Cortex of kidney (tissue), 1 donor: ENCODE measurements around the gene SELL.
"Not testable (repeated sequence)": the region's sequence is repeated elsewhere in the genome, so short reads cannot be mapped to it uniquely, and the experiment has no call there.

ENCODE experiments used
- DNase-seq: peaks from one replicate; lab custom pipeline; 2025; lab: John Stamatoyannopoulos, UW

SELL gene

DNA sequence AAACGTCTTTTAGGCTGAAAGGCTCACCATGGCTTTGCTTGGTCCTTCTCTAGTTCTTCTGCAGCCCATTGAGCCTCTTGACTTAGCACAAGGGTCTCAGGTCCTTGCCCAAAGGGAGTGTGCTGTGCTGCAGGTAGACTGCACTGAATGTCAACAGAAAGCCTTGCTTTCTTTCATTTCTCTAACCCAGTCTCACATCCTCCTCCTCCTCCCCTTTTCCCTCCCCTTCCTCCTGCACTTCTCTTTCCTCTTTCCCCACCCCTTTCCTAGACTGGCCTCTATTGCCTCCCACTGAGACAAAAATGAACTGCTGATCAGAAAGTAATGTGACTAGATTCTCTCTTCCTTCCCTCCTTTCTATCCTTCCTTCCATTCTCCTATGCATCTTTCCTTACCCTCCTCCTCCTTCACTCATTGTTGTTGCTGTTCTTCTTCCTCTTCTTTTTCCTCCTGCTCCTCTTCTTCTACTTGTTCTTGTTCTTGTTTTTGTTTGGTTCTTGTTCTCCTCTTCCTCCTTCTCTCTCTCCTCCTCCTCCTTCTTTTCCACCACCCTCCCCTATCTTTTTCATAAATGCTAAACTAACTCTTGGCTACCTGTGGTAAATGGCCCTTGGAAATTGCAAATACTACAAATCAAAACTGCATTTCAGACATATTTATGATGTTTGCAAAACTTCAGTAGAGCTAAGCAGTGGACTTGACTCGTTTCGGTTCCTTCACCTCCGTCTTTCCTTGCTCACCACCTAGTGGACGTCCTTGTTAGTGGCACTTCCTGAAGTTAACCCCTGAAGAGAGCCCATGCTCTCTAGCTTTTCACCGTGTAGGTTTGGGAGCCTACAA, at the start of gene SELL:
Gene SELL, minus strand, starts transcription at position 152 of the 840 bp plus-strand sequence. Its CDS starts 122 bp downstream, at position 30.
- DNase-seq, result no peak

DNA sequence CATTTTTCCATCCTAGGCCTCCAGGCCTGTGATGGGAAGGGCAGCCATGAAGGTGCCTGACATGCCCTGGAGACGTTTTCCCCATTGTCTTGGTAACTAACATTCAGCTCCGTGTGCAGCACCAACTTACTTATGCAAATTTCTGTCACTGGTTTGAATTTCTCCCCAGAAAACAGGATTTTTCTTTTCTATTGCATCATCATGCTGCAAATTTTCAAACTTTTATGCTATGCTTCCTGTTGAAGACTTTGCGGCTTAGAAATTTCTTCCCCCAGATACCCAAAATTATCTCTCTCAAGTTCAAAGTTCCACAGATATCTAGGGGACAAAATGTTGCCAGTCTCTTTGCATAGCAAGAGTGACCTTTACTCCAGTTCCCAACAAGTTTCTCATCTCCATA, 47.6 kb upstream of the SELL start:
- DNase-seq, result no peak

DNA sequence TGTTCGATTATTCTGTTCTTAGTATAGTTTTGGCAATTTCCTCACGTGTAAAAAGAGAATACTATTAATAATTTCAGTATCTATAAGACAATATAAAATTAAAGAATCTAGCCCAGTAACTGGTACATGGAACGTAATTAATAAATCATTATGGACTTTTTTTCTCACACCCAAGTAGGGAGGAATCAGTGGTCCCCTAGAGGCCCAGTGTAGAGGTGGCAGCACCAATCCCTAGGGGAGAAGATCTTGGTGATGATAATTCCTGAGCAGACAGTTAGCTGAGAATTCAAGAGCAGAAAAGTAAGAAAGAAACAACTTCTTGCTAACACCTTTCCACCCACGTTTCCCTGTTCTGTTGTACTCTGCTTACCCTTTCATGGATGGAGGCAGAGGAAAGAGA, 42.1 kb upstream of the SELL start:
- DNase-seq, result no peak

GRCh38 chr1:169750041-169750440, 38.6 kb upstream of the SELL start:
- DNase-seq, result no peak

DNA sequence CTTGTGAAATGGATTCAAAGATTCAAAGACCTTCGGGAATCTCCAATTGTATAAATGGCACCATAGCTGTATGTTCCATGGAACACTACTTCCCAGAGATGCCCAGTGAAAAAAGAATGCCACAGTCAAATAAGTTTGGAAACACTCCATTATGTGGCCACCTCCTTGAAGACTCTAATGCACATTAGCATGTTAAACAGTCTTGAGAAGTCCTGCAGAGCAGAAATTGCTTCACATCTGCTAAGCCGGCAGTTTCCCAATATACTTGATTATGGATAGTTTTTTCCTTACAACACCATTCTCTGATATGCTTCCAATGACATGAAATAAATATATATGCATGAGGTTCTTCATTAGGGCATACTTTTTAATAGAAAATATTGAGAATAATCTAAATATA, 35.1 kb upstream of the SELL start:
- no peak for DNase-seq

DNA sequence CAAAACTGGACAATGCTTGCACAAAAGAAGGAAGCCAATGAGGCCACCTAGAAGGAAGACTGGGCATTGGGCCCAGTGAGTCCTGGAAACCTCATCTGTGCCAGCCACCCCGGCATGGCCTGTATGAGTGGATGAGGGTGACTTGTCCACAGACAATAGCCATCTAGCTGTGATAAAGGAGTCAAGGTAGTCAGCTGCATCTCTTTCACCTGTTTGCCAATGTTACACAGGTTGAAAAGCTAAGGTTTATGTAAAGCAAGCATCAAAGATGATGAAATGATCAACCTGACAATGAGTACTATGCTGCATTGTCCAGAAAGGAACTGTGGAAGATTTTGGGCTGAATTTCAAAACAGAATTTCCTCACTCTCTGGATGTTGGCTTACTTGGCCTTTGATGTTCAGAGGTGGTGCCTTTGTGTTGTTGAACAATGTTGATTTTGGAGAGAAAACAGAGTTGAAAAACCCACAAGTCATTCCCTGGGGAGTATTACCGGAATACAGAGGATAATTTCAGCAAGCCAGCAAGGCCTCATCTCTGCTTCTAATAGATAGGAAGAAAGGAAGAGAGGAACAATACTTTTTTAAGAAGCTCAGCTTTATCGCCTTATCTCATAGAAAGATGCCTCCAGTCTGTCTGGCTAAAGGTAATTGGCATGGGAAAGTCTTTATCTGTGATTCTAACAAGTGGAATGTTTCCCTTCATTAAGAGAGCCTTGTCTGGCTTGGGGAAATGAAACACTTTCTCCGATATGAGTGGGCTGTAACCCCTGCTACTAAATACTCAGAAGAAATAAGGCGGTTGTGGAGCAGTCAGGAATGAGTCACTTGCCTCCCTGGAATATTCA, 33.8 kb upstream of the SELL start:
- no peak for DNase-seq

DNA sequence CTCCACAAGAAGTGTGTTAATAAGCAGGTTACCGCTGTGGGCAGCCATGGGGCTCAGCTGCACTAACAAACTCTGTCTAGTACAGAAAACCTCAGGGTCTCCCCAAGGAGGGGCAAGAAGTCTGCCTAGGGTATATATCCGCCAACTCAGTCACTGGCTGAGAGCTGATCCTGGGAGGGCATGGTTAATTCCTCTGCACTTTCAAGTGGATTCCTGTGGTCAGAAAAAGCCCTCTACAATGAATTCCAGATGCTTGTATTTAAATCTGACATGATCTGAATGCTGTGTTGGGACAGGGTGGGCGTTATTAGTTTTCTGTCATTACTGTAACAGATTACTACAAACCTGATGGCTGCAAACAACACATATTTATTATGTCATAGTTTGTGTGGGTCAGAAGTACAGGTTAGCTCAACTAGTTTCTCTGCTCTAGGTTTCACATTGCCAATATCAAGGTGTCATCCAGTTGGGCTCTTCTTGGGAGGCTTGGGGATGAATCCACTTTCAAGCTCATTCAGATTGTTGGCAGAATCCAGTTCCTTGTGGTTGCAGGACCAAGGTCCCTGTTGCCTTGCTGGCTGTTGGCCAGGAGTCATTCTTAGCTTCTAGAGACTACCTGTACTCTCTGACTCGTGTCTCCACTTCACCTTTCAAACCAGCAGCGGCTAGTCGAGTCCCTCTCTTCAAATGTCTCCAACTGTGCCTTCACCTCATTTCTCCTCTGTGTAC, 30.4 kb upstream of the SELL start:
- no peak for DNase-seq

GRCh38 chr1:169739980-169740379, 28.6 kb upstream of the SELL start:
- DNase-seq, result no peak

DNA sequence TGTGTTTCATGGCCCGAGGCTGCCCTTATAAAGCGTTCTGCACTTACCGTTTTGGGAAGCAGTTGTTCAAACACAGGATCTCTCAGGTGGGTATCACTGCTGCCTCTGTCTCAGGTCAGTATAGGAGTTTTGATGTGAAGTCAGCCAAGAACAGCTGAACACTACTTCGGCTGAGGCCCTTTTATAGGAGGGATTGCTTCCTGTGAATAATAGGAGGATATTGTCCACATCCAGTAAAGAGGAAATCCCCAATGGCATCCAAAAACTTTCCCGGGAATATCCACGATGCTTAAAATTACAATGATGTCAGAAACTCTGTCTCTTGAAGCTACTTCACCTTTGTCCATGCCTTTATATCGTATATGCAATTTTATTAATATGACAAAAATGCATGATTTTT, 22.5 kb upstream of the SELL start, which contains the start of gene SELE:
Gene SELE, minus strand, starts transcription at position 156 of the 400 bp plus-strand sequence. CDS start 467 bp downstream, outside the sequence.
- DNase-seq, result no peak

- no peak for DNase-seq
Measured at GRCh38 chr1:169731446-169731845, 20.0 kb upstream of the SELL start.

DNA sequence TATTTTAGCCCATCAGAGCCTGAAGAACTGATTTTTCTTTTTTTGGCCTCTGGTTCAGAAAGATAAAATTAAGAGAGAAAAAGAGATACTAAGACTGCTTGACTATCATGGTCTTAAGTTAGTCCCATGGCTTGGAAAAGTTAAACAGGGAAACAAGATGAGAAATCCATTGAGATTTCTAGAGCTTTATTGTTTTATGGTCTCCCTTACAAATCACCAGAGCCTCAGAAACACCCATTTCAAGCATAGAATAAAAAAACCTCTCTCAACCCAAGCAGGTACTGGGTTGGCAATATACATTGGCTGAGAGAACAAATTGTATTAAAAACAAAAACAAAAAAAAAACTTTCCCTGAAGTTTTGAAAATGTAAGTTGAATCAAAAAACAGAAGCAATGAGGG, 18.6 kb upstream of the SELL start:
- DNase-seq, result no peak

GRCh38 chr1:169727307-169727706, 15.9 kb upstream of the SELL start:
- DNase-seq, result no peak

GRCh38 chr1:169726851-169727250, 15.4 kb upstream of the SELL start:
- DNase-seq, result no peak

GRCh38 chr1:169725930-169726329, 14.5 kb upstream of the SELL start:
- DNase-seq, result no peak

DNA sequence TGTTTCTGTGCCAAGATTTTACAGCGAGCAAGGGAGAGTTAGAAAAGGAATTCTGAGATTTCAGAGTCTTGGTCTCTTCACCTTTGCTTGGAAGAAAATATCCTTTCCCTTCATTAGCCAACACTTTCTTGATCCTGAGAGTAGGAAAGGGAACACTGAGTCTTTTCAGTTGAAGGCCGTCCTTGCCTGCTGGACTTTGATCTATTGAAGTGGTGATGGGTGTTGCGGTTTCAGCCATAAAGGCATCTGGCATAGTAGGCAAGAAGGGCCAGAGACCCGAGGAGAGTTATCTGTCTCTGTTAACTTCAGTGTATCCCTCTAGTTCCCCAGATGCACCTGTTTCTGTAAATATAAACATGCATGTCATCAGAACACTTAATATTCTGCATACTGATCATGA, 12.7 kb upstream of the SELL start:
- DNase-seq, result no peak

- DNase-seq, result no peak
Measured at GRCh38 chr1:169723763-169724162, 12.3 kb upstream of the SELL start.

DNA sequence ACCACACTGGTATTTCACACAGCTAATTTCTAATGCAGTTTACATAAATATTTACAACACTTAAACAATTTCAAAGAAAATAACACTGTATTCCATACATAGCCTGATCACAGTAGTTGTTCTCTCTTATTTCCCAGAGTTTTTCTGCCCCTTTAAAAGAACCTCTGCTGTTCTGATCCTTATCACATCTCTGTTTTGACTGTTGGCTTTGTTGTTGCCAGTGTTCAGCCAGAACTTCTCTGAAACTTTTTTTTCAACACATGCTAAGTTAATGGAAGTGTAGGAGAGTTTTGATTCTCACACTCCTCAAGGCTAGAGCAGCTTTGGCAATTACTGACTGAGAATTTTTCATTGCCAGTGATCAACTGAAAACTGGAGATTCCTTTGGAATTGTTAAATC, 11.4 kb upstream of the SELL start:
- no peak for DNase-seq

DNA sequence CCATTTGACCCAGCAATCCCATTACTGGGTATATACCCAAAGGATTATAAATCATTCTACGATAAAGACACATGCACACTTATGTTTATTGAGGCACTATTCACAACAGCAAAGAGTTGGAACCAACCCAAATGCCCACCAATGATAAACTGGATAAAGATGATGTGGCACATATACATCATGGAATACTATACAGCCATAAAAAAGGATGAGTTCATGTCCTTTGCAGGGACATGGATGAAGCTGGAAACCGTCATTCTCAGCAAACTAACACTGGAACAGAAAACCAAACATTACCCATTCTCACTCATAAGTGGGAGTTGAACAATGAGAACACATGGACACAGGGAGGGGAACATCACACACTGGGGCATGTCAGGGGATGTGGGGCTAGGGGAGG, 3.7 kb upstream of the SELL start:
- DNase-seq, result not testable (repeated sequence)

DNA sequence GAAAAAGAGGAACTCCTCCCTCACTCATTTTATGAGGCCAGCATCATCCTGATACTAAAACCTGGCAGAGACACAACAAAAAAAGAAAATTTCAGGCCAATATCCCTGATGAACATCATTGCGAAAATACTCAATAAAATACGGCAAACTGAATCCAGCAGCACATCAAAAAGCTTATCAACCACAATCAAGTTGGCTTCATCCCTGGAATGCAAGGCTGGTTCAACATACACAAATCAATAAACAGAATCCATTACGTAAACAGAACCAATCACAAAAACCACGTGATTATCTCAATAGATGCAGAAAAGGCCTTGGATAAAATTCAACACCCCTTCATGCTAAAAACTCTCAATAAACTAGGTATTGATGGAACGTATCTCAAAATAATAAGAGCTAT, 1.7 kb upstream of the SELL start:
- not testable (repeated sequence) for DNase-seq

DNA sequence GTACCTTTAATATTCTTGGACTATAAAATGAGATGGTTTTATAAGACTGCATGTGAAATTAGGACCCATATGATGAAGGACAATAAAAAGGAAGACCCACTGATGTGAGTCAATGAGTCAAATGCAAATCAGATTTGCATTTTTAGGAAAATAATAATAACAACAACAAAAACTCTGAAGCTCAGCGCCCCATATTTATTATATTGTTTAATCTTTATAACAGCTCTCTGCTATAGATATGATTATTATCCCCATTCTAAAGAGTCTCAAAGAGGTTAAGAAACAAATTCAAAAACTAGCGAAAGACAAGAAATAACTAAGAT, 850 bp upstream of the SELL start:
- no peak for DNase-seq

GRCh38 chr1:169708647-169709046, 2.8 kb downstream of the SELL start:
- no peak for DNase-seq

DNA sequence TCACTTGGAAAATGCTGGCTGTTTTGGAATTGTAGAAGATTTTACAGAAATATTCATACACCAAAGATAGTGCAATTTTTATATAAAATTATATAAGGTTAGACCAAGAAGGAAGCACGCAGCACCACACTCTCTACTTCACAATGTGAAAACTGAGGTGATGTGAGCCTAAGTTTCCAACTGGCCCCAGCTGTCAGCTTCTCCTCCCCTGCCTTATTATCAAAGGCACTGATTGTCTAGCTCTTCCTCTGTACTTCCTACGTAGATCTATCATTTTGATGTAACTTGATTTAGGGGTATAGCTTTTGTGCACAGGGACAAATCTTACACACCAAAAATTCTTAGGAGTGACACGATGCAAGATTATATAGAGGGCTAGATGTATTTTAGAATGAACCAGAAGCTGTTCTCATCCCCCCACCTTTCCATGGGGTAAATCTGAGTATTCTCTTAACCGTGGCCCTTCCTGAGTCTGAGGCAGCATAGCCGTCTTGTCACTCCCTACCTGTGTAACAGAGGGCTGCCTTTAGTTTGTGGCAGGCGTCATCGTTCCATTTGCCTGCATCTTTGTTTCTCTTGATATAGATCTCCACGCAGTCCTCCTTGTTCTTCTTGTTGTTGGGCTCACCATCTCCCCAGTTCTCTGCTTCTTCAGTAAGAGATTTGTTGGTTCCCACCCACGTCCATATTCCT, 3.4 kb downstream of the SELL start:
- DNase-seq, result no peak
